HS-27A (cell line): ENCODE results near the gene ISG15.
"Not testable (repeated sequence)": the region's sequence is repeated elsewhere in the genome, so short reads cannot be mapped to it uniquely, and the experiment has no call there.

Experiments
- DNase-seq: peaks from one replicate; pipeline ENCODE4 v3.0.0-alpha.2; 2012; ENCODE audit warnings: low read depth, missing footprints

The ISG15 gene

GRCh38 chr1:995665-996633 is 17.3 kb upstream of the ISG15 start:
- DNase-seq, result no peak

GRCh38 chr1:996851-997712 is 16.2 kb upstream of the ISG15 start:
- no peak for DNase-seq

GRCh38 chr1:997713-997992 is 15.6 kb upstream of the ISG15 start:
- DNase-seq, result no peak

GRCh38 chr1:997993-998744 is 15.1 kb upstream of the ISG15 start:
- no peak for DNase-seq

- no peak for DNase-seq
Observed at GRCh38 chr1:998745-998994, 14.6 kb upstream of the ISG15 start.

GRCh38 chr1:998995-999724 is 14.1 kb upstream of the ISG15 start:
- no peak for DNase-seq

GRCh38 chr1:999725-1000356 is 13.5 kb upstream of the ISG15 start, which contains the start of gene HES4:
Gene HES4 (minus strand): TSS chr1:1000097. CDS start chr1:999973, 124 bp downstream.
- DNase-seq, result peak; percentile 82

- DNase-seq, result peak; percentile 79
Observed at GRCh38 chr1:1000357-1001056, 12.8 kb upstream of the ISG15 start.

- DNase-seq, result no peak
Observed at GRCh38 chr1:1001057-1001783, 12.1 kb upstream of the ISG15 start.

- DNase-seq, result no peak
Observed at GRCh38 chr1:1003618-1004419, 9.5 kb upstream of the ISG15 start.

- DNase-seq, result no peak
Observed at GRCh38 chr1:1004420-1004779, 8.9 kb upstream of the ISG15 start.

- no peak for DNase-seq
Observed at GRCh38 chr1:1004780-1005697, 8.3 kb upstream of the ISG15 start.

- DNase-seq, result no peak
Observed at GRCh38 chr1:1005774-1006304, 7.5 kb upstream of the ISG15 start.

GRCh38 chr1:1006305-1007159 is 6.8 kb upstream of the ISG15 start:
- no peak for DNase-seq

GRCh38 chr1:1010131-1010530 is 3.2 kb upstream of the ISG15 start:
- DNase-seq, result not testable (repeated sequence)

- DNase-seq, result no peak
Observed at GRCh38 chr1:1011396-1011949, 1.8 kb upstream of the ISG15 start.

- DNase-seq, result not testable (repeated sequence)
Observed at GRCh38 chr1:1012736-1013104, 577 bp upstream of the ISG15 start.
